ENCODE measurements around the gene ATRNL1.

DNA sequence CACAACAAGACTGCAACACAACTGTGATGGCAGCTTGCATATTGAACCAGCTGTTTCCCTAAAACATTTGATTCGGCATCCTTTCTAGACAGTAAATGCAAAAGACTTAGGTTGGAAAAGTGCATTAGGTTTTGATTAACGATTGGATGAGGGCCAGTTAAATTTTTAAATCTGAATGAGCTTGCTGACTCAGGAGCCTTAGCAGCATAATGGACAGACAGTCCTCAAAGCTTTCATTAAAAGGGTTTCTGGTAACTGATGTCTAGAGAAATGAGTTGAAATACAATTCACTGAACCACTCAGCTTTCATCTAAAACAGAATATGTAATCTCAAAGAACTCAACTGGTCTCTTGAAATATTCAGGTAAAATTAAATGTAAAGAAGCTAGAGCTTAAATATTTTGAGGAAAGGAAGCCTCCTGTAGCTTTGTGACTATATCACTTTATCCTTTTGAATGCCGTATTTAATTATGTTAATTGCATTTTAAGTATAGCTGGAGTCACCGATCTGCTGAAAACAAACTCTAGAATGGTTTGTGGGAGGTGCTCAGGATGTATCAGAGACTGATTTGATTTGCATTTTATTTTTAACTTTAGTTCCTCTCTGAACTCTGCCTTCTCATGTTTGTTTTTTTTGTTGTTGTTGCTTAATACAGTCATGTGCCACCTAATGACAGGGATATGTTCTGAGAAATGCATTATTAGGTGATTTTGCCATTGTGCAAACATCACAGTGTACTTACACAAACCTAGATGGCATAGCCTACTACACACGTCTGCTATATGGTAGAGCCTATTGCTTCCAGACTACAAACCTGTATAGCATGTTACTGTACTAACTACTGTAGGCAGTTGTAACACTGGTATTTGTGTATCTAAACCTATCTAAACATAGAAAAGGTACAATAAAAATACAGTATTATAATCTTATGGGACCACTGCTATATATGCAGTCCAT lies 29.2 kb upstream of the ATRNL1 start:
- TF ChIP-seq EZH2 (IDR thresholded peaks at IDR 0.05), result no peak
- TF ChIP-seq, protein P1, sequence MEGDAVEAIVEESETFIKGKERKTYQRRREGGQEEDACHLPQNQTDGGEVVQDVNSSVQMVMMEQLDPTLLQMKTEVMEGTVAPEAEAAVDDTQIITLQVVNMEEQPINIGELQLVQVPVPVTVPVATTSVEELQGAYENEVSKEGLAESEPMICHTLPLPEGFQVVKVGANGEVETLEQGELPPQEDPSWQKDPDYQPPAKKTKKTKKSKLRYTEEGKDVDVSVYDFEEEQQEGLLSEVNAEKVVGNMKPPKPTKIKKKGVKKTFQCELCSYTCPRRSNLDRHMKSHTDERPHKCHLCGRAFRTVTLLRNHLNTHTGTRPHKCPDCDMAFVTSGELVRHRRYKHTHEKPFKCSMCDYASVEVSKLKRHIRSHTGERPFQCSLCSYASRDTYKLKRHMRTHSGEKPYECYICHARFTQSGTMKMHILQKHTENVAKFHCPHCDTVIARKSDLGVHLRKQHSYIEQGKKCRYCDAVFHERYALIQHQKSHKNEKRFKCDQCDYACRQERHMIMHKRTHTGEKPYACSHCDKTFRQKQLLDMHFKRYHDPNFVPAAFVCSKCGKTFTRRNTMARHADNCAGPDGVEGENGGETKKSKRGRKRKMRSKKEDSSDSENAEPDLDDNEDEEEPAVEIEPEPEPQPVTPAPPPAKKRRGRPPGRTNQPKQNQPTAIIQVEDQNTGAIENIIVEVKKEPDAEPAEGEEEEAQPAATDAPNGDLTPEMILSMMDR (IDR thresholded peaks at IDR 0.05), result no peak
